ENCODE data around the gene NCKAP5. TPM values are rescaled to one million over a fixed set of nuclear protein-coding genes. Genes with fewer than 3 reads are reported as not detected.
A peak's percentile ranks its signal among the peaks of the same experiment; 100 is the strongest.

NCKAP5 gene
- total RNA-seq, 1 donor from 2014 or later, result 0.26 TPM

GRCh38 chr2:132654968-132655367 lies 913.3 kb downstream of the NCKAP5 start:
- no peak for TF ChIP-seq CTCF (IDR thresholded peaks at IDR 0.05; ENCODE audit: insufficient read depth, low read length, severe bottlenecking)
- H3K4me3 ChIP-seq (ENCODE audit: low read depth, low read length), result no peak overlapping the region
- FAIRE-seq (no peak), DNase-seq (ENCODE audit: low read depth) (peak; percentile 89)
- H3K27me3 ChIP-seq (ENCODE audit: control insufficient read depth, insufficient read depth, low read length), result no peaks in the 10 kb centered on the region
- no peaks in the 10 kb centered on the region for H3K36me3 ChIP-seq (ENCODE audit: control insufficient read depth, insufficient read depth, low read length)

- no peak for DNase-seq (ENCODE audit: low read depth)
- no peak for TF ChIP-seq CTCF (IDR thresholded peaks at IDR 0.05; ENCODE audit: insufficient read depth, low read length, severe bottlenecking)
- Histone ChIP-seq H3K4me3 (ENCODE audit: low read depth, low read length) (no peak overlapping the region), H3K36me3 (ENCODE audit: control insufficient read depth, insufficient read depth, low read length) (no peaks in the 10 kb centered on the region), H3K27me3 (ENCODE audit: control insufficient read depth, insufficient read depth, low read length) (no peaks in the 10 kb centered on the region)
- no peak for FAIRE-seq
Measured at GRCh38 chr2:132654335-132654734, 913.9 kb downstream of the NCKAP5 start.

GRCh38 chr2:132652474-132652873 lies 915.8 kb downstream of the NCKAP5 start:
- H3K4me3 ChIP-seq (ENCODE audit: low read depth, low read length), result no peak overlapping the region
- no peak for TF ChIP-seq CTCF (IDR thresholded peaks at IDR 0.05; ENCODE audit: insufficient read depth, low read length, severe bottlenecking)
- no peak for FAIRE-seq
- no peak for DNase-seq (ENCODE audit: low read depth)
- no peaks in the 10 kb centered on the region for H3K36me3 ChIP-seq (ENCODE audit: control insufficient read depth, insufficient read depth, low read length)
- H3K27me3 ChIP-seq (ENCODE audit: control insufficient read depth, insufficient read depth, low read length), result no peaks in the 10 kb centered on the region

GRCh38 chr2:132651115-132652045 lies 916.9 kb downstream of the NCKAP5 start:
- TF ChIP-seq CTCF (IDR thresholded peaks at IDR 0.05; ENCODE audit: insufficient read depth, low read length, severe bottlenecking), result no peak
- FAIRE-seq (peak; percentile 40), DNase-seq (ENCODE audit: low read depth) (no peak)
- no peak overlapping the region for H3K4me3 ChIP-seq (ENCODE audit: low read depth, low read length)
- H3K36me3 ChIP-seq (ENCODE audit: control insufficient read depth, insufficient read depth, low read length), result no peaks in the 10 kb centered on the region
- no peaks in the 10 kb centered on the region for H3K27me3 ChIP-seq (ENCODE audit: control insufficient read depth, insufficient read depth, low read length)

GRCh38 chr2:132646540-132647108 lies 921.6 kb downstream of the NCKAP5 start:
- no peak overlapping the region for H3K4me3 ChIP-seq (ENCODE audit: low read depth, low read length)
- H3K36me3 ChIP-seq (ENCODE audit: control insufficient read depth, insufficient read depth, low read length), result peaks cover 3% of the 10 kb centered on the region
- FAIRE-seq, result no peak
- no peak for TF ChIP-seq CTCF (IDR thresholded peaks at IDR 0.05; ENCODE audit: insufficient read depth, low read length, severe bottlenecking)
- H3K27me3 ChIP-seq (ENCODE audit: control insufficient read depth, insufficient read depth, low read length), result no peaks in the 10 kb centered on the region
- DNase-seq (ENCODE audit: low read depth), result no peak

Data from bronchial epithelial cell (primary cell).